T-helper 2 cell treated with Interferon-gamma antibody and Interleukin-4, amounts not matched to agents 100 ng/mL and 5 ng/mL, for 36 hours (primary cell): ENCODE measurements around the gene ATXN10. TPM values are rescaled to one million over a fixed set of nuclear protein-coding genes. Genes with fewer than 3 reads are reported as not detected.
"Not testable (repeated sequence)": the region's sequence is repeated elsewhere in the genome, so short reads cannot be mapped to it uniquely, and the experiment has no call there.

Experiments used
- intact Hi-C: fragments of 100-400 bp; cut with micrococcal nuclease; formaldehyde crosslinking; loops from one replicate; pipeline ENCODE4 v1.15.1; 2023
- total RNA-seq: library from RNA; stranded (reverse); gene quantifications from 2 replicates; pipeline ENCODE4 v1.2.3, GENCODE V29; 2022

The ATXN10 gene
- total RNA-seq, 1 donor from 2014 or later, result 106 TPM

DNA sequence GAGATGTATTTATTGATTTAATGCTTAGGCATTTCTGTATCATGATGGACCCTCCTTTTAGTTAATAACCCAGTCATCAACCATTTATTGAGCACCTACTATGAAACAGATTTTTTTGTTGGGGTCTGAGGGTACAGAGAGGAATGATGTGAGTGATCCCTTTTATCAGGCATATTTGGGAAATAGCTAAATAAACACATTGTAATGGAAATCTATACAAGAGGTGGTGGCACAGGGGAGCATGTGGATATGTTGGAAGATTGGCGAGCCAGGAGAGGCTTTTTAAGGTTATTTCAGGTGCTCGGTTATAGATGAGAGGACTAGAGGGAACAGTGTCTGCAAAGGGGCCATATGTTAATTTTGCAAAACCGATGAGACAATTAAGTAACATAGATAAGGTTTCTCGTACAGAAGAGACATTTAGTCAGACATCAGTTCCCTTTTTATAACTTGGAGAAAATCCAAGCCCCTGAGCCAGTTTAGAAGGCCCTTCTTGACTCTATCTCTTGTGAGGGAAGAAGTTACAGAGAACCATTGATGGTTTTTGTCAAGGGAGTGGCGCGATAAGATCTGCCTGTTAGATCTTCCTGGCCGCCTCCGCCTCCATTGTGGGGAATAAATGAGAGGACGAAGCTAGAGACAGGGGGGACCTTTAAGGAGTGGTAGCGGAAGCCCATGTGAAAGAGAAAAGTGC, 2.0 kb downstream of the ATXN10 start:
- intact Hi-C loops, result no loop called here

DNA sequence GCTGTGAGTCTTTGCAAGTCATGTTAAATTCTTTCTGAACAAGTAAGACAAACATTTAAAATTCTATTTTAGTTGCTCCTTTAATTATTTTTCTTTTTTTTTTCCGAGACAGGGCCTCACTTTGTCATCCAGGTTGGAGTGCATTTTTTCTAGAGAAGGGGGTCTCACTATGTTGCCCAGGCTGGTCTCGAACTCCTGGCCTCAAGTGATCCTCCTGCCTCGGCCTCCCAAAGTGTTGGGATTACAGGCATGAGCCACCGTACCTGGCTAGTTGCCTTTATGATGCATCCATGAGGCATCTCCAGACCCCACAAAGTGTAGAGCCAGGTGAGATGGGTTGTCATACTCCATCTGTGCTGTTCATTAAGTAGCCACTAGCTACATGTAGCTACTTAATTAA, 4.4 kb downstream of the ATXN10 start:
- intact Hi-C loops, result no loop called here

DNA sequence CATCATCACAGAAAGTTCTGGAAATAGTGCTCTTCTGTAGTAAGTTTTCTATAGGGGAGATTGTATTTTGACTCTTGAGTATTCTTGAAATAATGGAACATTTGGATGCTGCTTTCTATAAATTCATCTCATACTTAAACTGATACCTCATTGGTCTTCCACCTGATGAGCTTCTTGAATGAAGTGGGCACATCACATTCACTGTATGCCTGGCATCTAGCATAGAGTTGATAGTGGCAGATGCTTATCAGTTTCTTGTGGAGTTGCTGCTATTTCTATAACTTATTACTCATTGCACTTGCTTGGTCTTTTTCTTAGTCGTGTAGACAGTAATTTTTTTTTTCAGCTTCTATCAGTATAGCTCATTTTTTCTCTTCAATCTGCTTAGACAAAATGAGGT, 5.4 kb downstream of the ATXN10 start:
- intact Hi-C loops, result no loop called here

DNA sequence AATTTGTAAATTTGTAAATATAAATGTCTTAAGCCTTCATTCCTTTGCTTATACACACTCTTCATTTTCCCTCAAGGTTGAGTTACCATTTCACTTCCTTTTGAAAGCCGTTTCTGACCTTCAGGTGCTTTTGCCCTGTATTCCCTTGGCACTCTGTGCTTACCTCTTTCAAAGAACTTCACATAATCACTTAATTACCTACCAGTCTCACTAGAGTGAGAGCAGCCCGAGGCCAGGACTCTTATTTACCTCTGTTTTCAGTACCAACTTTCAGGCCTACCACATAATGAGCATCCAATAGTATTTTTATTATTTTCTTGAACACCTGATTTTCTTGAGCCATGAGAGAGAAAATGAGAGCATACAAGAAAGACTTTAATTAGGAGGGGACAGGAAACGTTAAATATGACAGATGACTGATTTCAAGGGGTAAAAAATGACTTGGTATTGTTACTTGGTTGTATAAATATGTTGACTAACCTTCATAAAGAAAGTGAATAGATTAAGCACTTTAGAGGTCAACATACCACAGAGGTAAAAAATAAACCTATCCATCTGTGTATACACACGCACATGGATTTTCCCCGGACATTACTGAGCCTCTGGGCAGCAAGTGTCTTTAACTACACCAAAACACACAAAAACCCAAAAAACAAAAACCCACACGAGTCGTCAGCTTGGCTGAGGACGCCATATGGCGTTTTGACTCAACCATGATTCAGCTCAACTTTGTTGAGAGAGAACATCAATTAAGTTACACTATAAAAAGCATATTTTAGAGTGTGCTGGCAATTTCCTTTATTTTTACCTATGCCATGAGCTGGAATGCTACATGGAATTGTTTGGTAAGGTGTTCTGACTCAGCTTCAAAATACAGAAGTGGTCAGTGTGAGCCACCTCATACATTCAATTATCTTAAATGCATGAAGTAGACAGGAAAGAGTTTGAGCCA, 7.6 kb downstream of the ATXN10 start:
- intact Hi-C loops, result no loop called here

DNA sequence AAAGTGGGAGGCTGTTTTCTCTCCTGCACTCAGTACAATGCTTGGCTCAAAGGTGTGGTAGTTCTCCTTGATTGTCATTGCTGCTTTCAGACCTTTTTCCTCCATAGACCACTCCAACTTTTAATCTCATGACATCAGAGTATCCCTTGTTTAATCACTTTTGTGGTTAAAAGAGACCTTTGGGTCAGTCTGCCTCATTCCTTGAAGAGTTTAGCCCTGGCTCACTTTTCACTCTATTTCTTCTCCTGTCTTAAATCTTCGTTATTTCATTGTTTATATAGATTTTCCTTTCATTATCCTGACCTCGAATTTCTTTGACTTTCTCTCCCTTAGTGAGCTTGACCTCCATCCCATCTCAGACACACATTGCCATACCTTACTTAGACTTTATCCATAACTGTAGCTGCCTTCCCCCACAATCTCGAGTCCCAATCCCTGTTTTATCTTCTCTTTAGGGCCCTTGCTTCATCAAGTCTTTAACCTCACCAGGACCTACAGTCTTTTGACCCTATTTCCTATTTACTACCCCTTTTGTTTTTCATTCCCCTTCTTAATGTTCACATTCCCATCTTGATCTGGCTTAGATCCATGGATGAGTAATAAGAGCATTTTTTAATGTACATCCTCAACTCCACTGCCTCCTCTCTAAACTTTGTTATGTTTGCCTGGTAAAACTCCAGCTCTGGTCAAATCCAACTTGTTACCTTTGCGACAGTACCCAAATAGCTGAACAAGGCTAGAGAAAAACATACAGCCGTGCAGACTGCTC, 9.5 kb downstream of the ATXN10 start:
- intact Hi-C loops, result no loop called here

DNA sequence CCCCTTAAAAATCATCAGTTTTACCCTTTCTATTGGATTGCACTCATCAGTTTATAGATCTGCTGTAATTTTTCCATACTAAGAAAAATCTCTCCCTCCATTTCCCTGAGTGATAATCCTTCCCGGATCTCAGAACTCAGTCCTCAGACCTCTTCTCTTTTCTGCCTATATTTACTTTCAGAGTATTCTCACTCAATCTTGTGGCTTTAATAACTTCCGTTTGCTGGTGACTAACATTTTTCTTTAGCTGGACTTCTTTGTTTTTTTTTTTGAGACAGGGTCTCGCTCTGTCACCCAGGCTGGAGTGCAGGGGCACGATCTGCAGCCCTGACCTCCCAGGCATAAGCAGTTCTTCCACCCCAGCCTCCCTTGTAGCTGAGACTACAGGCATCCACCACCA, 10.4 kb downstream of the ATXN10 start:
- intact Hi-C loops, result no loop called here

DNA sequence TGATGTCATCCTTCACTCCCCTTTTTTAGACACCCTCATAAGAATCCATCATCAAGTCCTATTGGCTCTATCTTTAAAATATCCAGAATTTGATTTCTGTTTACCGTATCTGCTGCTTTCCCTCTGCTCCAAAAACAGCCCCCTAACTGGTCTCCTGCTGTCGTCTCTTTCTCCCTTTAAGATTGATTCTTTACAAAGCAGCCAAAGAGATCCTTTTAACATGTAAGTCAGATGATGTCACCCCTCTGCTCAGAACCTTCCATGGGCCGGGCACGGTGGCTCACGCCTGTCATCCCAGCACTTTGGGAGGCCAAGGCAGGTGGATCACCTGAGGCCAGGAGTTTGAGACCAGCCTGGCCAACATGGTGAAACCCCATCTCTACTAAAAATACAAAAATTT, 11.1 kb downstream of the ATXN10 start:
- intact Hi-C loops, result not testable (repeated sequence)

DNA sequence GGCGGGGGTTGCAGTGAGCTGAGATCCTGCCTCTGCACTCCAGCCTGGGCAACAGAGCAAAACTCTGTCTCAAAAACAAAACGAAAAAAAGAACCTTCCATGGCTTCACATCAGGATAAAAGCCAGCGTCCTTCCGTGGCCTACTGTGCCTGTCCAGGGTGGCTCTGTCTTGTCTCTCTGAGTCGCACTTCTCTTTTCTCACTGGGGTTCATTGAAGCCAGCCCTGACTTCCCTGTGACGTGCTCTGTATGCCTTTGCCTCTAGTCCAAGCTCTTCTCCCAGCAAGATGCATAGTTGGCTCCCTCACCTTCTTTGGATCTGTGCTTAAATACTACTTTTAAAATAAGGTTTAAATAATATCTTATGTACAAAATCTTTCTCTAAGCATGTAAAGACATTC, 11.6 kb downstream of the ATXN10 start:
- intact Hi-C loops, result no loop called here

DNA sequence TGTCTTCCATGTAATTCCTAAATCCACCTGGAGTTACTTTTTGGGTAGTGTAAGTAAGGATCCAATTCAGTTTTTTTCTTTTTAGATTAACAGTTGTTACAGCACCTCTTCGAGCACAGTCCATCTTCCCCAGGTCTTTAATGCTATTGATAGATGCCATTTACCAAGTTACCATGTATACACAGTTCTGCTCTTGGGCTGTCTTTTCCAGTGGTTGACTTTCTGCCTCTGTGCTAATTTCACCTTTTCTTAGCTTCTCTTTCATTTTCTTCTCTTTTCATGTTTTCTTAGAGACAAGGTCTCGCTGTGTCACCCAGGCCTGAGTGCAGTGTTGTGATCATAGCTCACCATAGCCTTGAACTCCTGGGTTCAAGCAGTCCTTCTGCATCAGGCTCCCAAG, 12.0 kb downstream of the ATXN10 start:
- intact Hi-C loops, result no loop called here

DNA sequence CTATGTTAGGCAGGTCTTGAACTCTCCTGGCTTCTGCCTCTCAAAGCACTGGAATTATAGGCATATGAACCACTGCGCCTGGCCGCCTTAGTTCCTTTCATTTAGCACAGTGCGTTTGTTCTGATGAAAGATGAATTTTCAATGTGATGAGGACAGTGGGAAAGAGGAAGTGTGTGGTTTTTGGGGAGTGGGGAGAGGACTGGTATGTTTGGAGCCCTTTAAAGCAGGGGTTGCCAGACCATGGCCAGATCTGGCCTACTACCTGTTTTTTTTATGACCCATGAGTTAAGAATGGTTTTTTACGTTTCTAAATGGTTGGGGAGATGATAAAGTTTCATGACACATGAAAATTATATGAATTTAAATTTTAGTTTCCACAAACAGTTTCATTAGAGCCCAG, 12.5 kb downstream of the ATXN10 start:
- intact Hi-C loops, result no loop called here

DNA sequence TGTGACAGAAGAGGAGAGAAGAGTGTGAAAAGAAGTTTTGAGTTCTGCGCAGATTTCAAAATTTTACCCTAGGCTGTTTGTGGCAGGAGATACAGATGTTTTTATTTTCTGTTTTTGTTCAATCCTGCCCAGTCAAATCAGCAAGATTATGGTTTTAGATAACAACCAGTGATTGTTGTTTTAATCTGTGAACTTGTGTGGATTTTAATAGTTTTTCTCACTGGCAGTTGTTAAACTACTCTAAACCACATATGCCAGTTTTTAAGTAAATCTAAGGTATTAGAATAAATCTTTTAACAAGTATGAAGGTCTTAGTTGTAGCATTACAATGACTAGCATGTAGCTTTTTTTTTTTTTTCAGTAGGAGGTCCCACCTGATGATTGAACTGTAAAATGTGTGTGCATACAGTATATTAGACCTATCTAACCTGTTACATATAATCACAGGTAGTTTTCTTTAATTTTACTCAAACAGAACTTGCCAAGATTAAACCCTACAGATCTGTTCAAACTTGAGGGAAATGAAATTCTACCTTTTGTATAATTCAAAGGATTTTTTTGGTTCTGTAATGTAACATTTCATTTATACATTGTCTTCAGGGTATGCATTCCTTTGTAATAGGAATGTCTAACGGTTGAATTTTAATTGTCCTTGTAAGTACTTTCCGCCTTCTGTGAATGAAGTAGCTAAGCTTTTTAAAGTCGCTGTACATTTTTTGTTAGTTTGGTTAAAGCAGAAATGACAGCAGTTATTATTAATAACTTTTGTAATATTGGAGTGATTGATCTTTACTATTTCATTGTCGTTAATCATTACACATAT, 13.3 kb downstream of the ATXN10 start:
- intact Hi-C loops, result no loop called here

DNA sequence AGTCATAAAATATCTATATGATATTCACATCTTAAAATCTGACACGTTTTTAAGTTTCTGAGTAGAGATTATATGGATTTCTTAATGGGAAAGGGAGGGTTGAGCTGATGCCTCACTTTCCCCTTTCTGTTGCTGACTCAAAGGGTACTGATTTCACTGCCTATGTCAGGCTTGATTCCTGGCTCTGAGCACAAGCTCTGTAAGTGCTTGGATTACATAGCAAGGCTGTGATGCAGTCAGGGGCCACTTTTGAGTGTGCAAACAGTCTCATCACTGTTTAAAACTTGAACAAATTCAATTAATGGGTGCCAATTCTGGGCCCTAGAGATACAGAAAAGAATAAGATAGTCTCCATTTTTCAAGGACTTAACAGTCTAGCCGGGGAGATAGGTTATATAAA, 14.4 kb downstream of the ATXN10 start:
- intact Hi-C loops, result no loop called here

DNA sequence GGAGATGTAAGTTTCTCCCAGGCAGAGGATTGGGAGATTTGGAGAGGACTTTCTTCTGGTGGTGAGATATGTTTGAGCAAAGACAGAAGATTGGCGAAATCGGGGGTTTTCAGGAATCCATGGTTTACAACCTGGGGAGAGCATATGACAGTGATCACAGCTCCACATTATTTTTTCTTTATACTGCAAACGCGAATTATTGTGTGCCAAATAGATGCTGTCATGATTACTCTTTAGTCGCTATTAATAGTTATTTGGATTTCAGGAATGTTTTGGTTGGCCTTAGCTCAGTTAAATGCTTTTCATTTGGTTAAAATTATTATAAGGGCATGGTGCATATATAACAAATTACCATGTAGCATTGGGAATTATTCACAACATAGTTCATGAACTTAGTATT, 15.2 kb downstream of the ATXN10 start:
- intact Hi-C loops, result no loop called here

DNA sequence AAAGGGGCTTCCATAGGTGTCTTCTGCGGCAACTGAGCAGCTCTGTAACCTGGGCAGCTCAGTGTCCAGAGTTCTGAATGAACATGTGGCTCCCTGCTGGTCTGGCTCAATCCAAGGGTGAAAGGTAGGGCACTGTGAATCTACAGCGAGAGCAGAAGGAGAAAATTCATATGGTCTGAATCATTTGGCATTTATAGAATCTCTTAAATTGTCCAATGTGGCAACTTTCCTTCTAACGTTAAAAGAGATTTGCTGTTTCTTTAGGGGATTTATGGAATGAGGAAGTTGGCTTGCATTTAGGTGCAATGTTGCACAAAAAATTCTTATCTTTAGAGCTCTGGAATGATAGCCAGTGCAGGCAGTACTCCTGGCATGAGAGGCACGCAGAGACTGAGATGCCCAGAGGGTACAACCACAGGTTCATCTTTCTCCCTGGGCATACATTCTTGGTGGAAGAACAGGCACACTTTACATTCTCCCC, 17.0 kb downstream of the ATXN10 start:
- intact Hi-C loops, result no loop called here

DNA sequence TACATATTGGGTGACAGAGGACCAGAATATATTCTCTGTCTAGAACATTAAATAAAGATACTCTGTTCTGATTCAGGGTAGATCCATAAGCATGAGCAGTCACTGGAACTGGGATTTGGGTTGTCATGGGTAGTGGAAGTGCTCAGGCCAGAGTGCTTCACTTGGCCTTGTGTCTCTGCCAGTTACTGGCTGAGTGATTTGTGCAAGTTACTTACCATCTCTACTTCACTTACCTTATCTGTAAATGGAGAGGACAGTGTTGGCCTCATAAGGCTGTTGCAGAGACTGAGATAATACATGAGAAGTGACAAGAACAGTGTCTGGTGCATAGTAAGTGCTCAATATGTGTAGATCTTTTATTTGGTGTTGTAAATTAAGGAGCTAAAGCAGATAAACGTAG, 17.6 kb downstream of the ATXN10 start:
- intact Hi-C loops, result no loop called here

DNA sequence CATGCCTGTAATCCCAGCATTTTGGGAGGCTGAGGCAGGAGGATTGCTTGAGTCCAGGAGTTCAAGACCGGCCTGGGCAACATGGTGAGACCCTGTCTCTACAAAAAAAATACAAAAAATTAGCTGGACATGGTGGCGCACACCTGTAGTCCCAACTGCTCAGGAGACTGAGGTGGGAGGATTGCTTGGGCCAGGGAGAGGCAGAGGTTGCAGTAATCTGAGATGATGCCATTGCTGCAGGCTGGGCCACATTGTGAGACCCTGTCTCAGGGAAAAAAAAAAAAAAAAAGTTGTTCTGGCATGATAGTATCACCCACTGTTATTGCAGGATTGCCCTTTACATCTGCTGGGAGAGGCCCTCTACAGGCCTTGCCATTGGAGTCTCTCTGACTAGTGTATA, 18.4 kb downstream of the ATXN10 start:
- intact Hi-C loops, result no loop called here

DNA sequence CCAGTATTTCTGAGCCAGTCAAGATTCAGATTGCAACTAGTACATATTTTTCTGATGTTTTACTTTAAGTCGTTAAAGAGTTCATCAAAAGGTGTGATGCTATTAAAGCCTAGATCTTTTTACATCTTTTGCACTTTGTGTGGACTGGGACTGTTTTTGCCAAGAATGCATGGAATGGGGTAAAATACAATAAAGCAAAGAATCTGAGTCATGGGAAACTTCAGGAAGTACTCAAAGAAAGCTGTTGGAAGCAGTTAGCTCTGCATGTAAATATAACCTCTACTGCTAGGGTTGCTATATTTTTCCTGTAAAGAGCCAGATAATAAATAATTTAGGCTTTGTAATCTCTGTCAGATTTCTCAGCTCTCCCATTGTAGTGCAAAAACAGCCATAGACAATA, 20.9 kb downstream of the ATXN10 start:
- intact Hi-C loops, result no loop called here

DNA sequence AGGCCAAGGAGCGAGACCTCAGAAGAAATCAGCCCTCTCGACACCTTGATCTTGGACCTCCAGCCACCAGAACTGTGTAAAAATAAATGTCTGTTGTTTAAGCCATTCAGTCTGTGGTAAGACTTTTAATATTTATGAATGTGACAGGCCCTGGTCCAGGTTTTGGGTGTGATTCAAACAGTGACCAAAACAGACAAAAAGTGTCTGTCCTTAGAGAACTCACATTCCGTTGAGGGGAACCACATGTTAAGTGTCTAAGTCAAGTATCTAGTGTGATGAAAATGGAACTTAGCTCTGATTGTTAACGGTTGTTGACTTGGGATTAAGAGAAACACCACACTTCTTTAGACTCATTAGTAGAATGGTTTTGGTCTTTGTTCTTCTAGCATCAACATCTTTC, 22.2 kb downstream of the ATXN10 start:
- intact Hi-C loops, result no loop called here

DNA sequence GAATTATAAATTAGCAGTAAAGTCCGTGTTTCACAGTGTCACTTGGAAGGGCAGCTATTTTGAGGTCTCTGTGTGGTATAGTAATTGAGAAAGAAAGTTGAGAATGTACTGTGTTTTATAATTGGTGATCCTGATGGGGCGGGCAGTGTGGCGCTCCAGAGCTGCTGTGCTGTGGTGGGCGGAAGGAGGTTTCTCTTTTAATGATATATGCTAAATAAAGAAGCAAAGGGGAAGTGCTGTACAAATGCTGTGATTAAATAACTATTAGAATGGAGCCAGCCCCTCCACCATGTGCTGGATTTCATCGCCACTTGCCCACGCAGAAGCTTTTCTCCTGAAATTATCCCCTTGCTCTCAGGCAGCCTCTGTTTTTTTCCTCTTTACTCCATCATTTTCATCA, 24.6 kb downstream of the ATXN10 start:
- intact Hi-C loops, result no loop called here

DNA sequence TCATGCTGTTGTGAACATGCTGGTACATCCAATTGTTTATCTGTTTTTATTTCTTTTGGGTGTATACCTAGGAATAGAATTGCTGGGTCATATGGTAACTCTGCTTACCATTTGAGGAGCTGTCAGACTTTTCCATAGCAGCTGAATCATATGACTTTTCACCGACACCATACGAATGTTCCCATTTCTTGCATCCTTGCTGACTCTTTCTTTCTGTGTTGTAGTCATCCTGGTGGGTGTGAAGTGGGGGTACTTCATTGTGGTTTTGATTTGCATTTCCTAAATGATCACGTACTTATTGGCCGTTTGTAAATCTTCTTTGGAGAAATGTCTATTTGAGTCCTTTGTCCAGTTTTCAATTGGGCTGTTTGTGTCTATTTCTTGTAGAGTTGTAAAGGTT, 26.5 kb downstream of the ATXN10 start:
- intact Hi-C loops, result no loop called here

DNA sequence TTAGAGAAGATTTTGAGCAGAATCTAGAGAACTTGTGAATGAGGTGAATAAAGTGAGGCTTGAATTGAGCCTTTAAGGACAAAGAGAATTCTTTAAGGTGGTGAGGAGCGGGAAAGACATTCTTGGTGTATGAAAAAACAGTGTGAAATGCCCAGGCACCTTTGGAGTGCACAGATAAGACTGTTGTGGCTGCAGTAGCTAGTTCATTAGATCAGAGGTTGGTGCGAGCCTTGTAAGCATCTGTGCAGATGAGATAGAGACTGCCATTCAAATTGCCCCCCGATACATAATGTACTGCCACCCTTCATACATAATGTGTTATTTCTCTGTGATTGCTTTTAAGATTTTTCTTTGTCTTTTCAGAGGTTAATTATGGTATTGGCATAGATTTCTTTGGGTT, 31.3 kb downstream of the ATXN10 start:
- intact Hi-C loops, result no loop called here
